Dermis blood vessel endothelial cell (primary cell): ENCODE results near the gene KIAA1191. TPM values are rescaled to one million over a fixed set of nuclear protein-coding genes. Genes with fewer than 3 reads are reported as not detected.
"Not testable (repeated sequence)": the region's sequence is repeated elsewhere in the genome, so short reads cannot be mapped to it uniquely, and the experiment has no call there.

Experiments used
- DNase-seq: peaks from one replicate; pipeline ENCODE4 v3.0.0; 2010
- total RNA-seq: library from RNA; depleted of rRNA; stranded (reverse); fragments of >200 nt; gene quantifications from 2 replicates; pipeline ENCODE4 v1.2.3, GENCODE V29; 2014

Gene KIAA1191, protein sequence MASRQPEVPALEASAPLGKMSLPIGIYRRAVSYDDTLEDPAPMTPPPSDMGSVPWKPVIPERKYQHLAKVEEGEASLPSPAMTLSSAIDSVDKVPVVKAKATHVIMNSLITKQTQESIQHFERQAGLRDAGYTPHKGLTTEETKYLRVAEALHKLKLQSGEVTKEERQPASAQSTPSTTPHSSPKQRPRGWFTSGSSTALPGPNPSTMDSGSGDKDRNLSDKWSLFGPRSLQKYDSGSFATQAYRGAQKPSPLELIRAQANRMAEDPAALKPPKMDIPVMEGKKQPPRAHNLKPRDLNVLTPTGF
- 88.0 and 101 TPM in 2 replicates for total RNA-seq

DNA sequence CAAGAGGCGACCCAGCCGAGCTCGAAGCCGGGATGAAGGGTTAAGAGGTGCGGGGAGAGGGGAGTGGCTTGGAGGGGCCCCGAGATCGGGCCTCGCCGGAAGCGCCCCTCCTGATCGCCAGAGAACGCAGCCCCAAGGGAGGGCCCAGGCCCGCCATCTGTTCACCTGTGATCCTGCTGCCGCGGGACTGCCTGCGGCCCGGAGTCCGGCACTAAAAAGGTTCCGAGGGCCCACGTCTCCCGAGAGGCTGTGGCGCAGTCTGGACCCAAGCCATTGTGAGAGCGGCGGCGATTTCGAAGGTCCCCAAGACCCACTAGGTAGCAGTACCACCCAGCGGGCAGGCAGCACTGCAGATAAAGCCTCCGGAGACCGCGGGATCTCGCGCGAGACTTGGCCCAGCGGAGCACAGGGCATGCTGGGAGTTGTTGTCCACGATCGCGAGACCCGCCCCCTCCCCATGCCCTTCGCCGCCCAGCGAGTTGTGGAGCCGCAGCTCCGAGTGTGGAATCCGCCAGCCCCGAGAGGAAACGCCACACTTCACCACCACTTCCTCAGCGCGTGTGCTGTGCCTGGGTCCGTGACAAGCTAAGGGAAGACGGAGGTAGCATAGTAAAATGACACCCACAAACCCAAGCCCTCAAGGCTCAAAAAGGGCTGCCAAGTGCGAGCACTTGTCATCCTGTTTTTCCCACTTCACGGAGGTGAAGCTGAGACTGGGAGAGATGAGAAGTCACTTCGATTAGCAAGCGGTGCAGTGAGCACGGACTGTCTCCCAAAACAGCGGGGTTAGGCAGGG lies at the start of gene KIAA1191:
Gene KIAA1191, minus strand, starts transcription at position 328 of the 796 bp plus-strand sequence. CDS start 2,256 bp downstream, outside the sequence.
- peak; percentile 95 for DNase-seq

DNA sequence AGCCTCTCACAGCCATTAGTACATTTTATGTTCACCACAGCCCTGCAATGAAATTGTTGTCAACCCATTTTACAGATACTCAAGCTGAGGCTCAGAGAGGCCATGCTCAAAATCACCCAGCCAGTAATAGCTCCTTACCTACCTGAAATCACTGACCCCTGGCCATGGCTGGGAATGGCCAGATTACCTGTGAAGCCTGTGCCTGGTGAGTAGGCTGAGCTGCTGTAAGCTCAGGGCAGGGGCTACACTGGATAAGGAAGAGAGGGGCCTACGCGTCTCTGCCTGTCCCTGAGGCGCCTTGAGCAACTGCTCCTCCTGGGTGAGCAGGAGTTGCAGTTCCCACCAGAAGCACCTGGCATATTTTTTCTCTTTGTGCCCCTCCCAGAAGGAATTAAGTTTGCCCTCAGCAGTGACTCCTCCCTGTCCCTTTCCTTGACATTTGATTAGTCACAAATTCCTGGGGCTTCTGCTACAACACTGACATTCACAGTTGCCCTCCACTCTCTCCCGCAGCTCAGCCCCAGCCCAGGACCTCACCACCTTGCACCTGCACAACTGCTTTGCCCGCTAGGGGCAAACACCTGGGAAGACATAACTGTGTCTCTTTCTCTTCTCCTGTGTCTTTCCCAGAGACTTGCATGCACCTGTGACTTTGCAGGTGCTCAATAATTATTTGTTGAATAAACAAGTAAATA lies 49.1 kb upstream of the KIAA1191 start:
- no peak for DNase-seq

DNA sequence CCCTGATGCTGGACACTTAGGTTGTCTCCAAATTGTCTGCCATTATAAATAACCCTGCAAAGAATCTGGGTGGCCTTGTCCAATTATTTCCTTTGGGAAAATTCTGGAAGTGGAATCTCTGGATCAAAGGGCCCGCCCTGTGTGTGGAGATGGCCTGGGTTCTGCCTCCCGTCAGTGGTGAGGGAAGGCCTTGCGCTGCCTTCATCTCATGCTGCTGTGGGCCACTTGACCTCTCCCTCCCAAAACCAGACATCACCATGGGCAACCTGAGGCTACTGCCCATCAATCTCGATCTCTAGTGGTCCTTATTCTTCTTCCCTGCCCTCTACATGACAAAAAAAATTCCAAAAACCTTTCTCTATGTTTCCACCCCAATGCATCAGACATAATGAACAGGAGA lies 48.2 kb upstream of the KIAA1191 start:
- no peak for DNase-seq

DNA sequence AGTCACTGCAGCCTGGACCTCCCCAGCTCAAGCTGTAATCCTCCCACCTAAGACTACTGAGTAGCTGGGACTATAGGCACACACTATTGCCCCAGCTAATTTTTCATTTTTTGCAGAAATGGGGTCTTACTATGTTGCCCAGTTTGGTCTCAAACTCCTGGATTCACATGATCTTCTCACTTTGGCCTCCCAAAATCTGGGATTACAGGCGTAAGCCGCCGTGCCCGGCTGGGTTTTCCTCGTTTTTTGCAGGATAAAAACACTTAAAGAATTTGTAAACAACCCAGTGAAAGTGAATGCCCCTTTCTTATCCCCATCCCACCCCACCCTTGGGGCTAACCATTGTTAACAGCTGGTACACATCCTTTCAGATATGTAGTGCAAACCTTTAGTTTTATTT lies 47.0 kb upstream of the KIAA1191 start:
- DNase-seq, result no peak

DNA sequence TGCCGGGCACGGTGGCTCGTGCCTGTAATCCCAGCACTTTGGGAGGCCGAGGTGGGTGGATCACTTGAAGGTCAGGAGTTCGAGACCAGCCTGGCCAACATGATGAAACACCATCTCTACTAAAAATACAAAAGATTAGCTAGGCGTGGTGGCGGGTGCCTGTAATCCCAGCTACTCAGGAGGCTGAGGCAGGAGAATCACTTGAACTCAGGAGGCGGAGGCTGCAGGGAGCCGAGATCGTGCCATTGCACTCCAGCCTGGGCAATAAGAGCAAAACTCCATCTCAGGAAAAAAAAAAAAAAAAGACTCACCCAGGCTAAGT lies 46.6 kb upstream of the KIAA1191 start:
- not testable (repeated sequence) for DNase-seq

DNA sequence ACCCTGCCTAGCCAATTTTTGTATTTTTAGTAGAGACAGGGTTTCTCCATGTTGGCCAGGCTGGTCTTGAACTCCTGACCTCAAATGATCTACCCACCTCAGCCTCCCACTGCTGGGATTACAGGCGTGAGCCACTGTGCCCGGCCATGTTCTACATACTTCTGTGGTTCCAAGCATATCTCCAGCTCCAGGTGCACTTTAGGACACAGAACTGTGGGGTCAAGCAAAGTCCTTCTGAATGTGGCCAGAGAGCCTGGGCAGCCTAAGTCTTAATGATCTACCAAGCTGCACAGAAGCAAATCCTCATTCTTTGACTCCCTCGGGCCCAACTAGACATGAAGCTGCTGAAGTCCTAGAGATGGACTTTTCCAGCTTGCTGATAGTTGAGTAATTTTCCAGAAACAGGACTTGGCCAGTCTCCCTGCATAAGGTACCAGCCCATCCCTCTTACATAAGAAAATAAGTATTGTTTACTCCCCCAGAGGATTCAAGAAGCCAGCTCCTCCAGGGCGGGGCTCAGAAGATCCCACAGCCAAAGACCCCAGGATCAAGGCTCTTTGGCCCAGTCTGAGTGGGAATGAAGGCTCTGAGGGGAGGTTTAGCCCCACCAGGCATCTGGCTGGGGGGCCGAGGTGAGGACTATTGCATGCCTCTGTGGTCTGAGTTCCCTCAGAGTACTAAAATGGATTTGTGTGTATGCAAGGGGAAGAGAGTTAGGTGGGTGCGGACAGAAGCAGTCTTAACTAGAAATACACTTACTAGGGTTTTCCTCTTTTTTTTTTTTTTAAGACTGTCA lies 46.1 kb upstream of the KIAA1191 start:
- no peak for DNase-seq

DNA sequence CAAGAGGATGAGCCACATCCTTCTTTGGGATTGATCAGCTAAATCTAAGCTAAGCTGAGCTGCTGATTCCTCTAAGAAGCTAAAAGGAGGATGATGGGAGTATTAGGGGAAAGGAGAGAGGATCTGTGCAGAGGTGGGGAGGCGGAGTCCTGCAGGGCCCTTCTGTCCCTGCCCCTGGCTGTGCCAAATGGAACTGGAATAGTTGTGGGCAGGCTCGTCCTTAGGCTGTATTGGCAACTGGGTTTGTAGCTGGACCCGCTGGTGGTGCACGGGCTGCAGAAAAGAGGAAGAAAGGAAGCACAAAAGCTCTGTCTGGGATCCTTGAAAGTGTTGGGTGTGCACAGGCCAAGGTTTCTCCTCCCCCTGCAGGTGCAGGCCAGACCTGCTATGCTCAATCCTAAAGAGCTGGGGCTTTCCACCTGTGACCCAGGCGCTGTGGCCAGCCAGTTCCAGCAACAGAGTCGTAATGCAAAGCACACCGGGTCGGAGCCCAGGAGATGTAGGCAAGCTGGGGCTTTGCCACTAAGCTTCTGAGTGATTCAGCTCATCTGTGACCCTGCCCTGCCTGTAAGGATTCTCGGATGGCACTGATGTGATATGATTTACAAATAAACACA lies 45.0 kb upstream of the KIAA1191 start:
- no peak for DNase-seq

DNA sequence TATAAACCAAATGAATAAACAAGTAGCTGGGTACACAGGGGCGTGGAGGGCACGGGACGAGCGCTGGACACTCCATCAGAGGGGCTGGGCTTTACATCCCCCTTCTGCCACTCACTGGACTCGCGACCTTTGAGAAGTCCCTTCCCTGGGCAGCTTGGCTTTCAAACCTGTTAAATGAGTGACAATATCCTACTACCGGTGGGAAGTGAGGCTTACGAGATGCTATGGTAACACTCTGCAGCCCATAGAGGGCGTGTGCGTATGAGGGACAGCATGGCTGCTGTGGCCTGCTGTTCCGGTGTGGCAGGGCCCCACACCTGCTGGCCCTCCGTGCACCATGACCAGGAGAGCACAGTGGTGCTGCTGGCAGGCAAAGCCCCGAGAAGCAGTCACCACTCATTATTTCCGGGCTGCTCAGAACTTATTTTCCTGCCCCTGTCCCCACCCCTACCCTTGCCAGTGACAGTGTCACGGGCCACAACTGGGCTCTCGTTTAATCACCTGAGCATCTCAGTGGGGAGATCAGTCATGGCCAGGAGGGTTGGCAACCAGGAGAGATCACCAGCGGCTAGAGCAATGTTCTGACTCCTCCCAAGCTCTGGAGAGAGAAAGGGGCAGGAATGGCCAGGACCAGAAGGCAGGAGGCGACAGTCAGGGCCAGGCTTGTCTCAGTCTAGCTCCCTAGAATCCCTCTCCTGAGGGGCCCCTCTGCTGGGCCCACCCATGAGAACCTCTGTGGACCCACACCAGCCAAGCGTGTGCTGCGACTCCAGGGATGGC lies 44.3 kb upstream of the KIAA1191 start:
- no peak for DNase-seq

DNA sequence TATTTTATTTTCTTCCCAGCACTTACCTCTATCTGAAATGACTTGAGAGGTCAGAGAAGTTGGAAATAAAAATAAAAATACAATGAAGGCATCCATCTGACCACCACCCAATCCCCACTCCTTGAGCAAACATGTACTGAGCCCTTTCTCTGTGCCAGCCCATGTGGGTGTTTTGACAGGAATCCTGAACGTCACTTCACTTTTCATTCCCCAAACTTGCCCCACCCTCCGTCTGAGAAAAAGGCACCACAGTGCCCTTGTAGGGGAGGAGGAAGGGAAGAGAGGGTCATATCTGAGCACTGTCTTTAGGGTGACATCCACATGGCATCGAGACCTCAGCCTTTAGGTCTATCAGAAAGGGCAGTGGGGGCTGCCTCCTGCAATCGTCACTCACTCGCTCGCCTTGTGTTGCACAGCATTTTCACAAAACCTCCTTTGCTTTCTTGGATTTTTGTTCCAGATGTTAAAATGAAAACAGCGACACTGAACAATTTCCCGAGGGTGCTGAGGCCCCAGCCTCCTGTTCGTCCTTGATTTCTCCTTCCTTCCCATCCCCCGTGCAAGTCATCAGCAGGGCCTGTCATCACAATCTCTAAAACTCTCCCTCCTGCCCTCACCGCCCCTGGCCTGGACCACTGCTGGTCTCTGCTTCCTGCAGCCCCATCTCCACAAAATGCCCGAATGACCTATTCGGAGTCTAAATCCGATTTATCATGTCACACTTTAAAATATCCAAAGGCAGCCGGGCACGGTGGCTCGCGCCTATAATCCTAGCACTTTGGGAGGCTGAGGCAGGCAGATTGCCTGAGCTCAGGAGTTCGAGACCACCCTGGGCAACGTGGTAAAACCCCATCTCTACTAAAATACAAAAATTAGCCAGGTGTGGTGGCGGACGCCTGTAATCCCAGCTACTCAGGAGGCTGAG lies 40.0 kb upstream of the KIAA1191 start:
- no peak for DNase-seq

DNA sequence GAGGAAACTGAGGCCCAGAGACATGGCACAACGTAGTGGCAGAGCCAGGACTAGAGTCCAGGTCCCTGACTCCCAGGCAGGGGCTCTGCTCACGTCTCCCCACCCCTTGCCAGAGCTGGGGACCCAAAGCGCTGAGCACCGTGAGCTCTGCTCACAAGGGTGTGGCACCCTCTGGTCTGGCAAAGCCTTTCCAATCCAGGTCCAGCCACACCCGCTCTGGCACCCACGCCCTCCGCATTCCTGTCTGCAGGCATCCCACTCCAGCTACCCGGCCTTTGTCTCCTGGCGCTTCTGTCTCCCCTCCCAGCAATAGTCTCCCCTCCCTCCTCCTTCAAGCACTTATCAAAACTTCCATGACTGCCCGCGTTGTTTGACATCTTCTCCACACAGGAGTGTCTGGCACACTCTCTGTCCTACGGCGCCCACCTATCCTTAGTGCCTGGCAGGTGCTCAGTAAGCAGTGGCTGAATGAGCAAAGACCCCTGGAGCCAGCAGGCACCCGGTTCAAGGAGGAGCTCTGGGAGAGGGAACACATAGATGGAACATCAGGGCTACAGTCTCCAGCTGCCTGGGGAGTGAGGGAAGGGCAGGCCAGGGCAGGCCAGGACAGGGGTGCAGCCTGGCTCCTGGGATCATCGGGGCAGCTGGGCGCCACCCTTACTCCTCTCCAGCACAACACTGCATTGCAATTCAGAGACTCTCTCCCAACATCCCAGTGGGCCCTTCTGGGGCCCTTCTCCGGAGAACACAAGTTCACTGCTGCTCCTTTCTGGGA lies 39.0 kb upstream of the KIAA1191 start:
- no peak for DNase-seq

DNA sequence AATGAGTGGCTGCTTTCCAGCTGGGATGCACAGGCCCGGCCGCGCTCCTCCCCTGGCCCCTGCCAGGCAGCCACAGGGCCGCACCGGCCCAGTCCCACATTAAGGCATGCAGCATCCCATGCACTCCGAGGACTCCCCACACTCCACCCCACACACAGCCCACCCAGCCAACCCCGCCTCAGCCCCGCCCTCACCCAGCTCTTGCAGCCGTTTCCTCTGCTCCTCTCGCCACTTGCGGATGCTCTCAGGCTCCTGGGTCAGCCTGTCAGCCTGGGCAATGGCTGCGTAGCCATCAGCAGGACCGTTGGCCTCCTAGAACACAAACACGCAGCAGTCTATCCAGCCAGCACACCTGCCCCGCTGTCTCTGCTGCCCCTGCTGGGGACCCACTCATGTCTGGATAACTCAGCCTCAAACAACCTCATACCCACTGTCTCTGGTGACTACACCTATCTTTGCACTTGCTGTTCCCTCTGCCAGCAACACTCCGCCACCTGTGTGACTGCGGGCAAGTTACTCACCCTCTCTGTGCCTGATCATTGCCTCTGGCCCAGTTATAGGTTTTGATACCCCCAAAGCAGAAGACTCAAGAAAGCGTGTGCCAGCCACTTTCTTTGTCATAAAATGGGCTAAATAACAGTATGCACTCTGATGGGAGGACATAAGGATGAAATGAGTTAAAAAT lies 36.3 kb upstream of the KIAA1191 start:
- DNase-seq, result no peak

DNA sequence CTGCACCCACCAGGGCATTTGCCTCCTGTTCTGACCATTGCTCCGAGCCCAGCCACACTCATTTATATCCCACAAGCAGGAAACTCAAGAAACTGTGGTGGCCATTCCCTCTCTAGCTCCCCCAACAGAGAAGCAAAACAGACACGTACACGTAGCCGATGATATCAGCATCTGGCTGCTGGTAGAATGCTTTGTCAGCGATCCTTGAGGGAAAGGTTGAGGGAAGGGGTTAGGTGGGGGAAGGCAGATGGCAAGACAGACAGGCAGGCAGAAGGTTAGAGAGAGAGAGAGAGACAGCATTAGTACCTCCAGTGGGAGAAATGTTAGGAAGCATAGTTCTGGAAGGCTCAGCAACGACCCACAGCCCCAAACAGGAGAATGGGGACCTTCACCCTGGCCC lies 34.8 kb upstream of the KIAA1191 start:
- DNase-seq, result no peak

DNA sequence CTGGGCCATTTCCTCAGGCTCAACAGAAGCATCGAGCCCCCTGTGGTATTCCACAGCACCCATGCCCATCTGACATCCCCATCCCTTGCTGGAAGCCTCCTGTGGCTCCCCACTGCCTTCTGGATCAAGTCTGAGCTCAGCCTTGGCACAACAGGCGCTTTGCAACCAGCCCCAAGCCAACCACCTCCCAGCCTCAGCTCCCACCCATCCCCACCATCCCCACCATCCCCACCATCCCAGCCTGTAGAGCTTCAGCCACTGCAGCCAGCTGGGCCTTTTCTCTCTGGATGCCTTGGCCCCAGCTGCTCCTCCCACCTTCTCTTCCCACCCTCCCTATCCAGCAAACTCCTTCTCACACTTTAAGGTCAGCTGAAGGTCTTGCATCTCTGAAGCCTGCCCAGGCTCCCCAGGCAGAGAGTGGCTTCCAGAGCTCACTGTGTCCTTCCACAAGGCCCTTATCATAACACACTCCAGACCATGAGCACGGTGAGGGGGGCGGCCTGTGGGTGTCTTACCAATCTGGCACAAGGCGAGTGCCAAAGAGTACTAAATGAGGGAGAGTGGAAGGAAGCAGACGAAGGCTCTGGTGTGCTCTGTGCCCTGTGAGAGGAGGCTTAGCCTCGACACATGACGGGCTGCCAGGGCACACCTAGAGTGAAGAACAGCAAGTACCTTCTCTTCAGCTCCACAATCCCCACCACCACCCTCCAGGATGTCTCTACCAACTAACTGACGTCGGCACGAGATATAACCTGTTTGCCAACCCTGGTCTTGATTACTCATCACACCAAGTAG lies 33.5 kb upstream of the KIAA1191 start:
- DNase-seq, result no peak

DNA sequence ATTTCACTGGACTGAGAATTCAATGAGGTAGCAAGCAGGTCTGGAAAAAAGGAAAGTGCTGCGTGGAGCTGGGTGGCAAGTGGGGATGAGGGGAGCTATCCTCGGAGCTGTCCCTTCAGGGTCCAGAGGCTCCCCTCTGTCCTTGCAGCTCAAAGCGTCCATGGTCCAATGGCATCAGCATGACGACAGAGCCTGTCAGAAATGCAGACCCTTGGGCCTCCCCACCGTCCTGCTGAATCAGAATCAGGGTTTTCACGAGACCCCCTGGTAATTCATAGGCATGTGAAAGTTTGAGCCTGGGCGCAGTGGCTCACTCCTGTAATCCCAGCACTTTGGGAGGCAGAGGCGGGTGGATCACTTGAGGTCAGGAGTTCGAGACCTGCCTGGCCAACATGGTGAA lies 32.5 kb upstream of the KIAA1191 start:
- DNase-seq, result no peak

DNA sequence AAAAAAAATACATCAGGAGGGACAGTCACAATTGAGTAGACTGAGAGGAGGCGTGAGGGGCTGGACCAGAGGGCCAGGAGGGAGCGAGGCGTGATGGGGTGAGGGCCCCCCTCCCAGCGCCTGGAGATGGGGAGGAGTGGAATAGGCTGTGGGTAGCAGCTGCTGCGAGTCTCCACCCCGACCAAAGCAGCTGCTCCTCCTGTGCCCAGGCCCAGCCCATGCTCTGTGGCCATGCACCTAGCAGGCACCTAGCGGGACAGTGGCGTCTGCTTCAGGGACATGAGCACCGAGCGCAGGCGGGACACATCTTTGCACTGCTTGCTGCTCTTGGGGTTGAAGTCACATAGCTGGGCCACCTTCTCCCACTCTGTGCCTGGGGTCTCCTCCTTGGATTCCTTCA lies 31.0 kb upstream of the KIAA1191 start:
- DNase-seq, result no peak

DNA sequence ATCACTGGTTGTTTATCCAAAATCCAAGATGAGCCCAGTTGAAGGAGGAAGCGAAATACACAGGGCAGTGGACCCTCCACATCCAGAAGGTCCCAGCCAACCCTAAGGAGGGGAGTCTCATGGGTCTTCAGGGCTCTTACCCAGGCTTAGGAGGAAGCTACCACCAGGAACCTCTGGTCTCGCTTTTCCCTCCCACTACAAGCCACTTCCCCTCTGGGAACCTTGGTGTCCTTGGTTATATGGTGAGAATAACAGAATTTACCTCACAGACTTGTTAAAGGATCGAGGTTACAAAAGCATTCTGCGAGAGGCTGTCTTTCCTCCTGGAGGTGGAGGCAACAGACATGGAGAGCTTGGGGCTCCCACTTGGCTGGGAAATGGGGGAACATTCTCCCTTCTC lies 30.4 kb upstream of the KIAA1191 start:
- DNase-seq, result no peak

DNA sequence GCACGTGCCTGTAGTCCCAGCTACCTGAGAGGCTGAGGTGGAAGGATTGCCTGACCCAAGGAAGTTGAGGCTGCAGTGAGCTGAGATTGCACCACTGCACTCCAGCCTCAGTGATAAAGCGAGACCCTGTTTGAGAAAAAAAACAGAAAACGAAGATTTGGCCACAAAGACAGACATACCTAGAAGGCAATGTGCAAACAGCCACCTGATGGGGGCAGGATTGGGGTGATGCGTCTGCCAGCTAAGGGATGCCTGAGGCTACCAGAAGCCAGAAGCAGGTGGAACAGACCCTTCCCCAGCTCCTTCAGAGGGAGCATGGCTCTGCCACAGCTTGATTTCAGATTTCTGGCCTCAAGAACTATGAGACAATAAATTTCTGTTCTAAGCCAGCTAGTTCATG lies 29.9 kb upstream of the KIAA1191 start:
- no peak for DNase-seq
